HG02678 (cell line): Measurements from ENCODE around the gene SERPINE1.

Experiments used
- ATAC-seq: cut with Tn5 transposase; IDR thresholded peaks from one replicate; pipeline ENCODE4 v1.9.1; 2021; ENCODE audit warnings: mild to moderate bottlenecking, moderate library complexity; ENCODE audit not compliant: unreplicated experiment

Gene SERPINE1

DNA sequence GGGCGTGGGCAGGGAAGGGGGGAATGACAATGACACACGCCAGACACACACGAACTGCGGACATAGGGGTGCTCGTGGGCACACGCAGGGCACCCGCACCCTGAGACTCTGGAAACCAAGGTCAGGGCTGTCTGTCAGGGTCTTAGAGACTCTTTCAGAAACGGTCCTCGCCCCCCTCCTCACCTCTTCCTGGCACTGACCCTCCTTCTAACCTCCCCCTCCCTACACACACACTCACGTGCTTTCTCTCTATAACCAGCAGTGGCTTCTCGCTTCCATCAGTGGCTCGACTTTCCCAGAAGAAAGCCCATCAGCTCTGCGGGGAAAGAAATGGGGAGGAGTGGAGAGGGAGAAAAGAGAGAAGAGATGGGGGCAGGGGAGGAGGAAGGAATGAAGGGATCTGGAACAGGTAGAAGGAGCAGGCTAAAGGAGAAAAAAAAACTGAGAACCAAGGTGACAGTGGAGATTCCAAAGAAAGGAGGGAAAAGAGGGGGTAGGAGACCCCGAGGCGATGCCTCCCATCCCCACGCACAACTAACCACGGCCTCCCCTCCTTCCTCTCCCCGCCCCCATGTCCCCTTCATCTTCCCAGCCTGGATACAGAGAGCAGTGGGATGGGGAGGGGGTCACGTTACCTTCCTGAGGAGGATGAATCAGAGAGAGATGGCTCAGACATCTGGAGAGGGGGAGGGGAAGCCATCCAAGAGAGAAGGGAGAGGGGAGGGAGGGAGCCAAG, 40.2 kb downstream of the SERPINE1 start:
- no peak for ATAC-seq

DNA sequence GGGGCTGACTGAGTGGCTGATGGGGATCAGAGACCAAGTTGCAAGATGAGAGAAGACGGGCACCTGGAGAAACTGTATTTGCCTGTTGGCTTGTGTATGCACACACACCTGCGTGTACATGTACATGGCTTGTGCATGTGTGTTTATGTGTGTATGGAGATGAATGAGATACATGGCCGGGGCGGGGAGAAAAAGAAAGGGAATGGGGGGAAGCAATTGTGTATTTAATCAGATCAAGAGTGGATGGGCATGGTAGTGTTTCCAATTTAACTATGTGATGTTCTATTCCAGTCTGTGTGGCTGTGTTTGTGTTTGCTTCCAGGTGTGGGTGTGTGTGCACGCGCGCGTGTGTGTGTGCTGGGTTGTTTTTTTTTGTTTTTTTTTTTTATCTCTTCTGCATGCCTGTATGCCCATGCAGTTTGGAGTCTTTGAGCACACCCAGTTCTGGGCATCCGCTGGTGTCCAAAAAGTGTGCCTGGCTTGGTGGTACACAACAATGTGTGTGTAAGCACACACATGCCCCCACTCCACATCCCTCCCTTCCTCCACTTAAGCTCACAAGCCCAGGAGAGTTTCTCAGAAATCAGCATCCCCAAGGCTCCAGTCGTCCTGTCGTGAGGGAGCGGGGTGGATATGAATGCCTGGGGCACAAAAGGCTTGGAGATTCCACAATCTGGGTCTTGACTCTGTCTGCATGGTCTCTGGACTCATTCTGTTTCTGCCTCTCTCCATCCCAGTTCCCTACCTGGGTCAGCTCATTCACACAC, 40.9 kb downstream of the SERPINE1 start:
- ATAC-seq, result no peak

- ATAC-seq, result no peak
Observed at GRCh38 chr7:101168412-101169049, 41.6 kb downstream of the SERPINE1 start.

GRCh38 chr7:101169110-101169837, 42.4 kb downstream of the SERPINE1 start:
- no peak for ATAC-seq

GRCh38 chr7:101169838-101170551, 43.1 kb downstream of the SERPINE1 start:
- peak; percentile 39 for ATAC-seq

GRCh38 chr7:101170617-101171441, 43.9 kb downstream of the SERPINE1 start:
- no peak for ATAC-seq

DNA sequence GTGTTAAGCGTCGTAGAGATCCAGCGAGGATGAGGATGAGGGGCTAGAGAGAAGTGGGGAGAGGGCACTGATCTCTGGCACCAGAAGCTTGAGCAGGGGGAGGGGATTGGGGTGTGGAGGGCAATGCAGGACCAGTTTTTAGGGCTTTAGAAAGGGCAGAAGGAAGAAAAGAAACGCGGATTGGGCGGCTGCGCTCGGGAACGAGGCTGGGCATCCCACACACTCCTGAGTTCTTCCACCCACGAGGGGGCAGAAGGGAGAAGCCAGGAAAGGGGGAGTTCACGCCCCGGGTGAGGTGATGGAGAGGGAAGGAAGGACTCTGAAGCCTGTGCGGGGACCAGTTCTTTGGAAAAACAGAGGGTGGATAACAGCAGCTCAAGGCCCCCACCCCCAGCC, 44.5 kb downstream of the SERPINE1 start:
- ATAC-seq, result no peak

DNA sequence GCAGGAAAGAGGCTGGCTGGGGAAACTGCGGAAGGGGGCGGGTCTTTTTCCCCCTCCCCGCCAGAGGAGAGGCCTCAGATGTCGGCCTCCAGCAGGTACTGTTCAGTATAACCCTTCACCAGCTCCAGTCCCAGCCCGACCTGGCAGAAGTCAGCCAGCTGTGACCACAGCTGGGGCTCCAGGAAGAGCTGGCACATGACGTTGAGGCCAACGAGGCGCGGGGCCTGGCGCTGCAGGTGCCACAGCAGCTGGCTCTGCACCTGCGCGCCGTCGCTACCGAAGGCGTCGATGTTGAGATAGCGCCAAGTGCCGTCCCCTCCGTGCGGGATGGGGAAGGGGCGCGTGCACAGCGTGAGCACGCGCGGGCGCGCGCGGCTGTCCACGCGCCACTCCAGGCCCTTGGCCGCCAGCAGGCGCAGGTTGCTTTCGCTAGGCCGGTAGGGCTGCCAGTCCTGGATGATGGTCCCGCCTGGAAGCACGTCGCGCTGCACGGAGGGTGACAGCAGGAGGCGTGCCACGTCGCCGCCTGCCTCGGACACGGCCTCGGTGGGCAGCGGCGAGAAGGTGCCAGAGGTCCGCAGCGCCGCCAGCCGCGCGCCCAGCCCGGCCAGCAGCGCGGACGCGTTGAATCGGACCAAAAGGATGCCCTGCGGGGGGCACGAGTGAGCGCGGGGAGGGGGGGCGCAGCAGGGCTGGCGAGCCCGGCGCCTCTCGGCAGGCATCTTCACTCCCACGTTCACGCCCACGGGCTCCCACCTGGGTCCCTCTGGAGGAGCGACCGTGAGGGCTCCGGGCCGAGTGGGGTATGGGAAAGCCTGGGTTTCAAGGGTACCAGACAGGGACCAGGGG, 45.3 kb downstream of the SERPINE1 start:
- ATAC-seq, result no peak

DNA sequence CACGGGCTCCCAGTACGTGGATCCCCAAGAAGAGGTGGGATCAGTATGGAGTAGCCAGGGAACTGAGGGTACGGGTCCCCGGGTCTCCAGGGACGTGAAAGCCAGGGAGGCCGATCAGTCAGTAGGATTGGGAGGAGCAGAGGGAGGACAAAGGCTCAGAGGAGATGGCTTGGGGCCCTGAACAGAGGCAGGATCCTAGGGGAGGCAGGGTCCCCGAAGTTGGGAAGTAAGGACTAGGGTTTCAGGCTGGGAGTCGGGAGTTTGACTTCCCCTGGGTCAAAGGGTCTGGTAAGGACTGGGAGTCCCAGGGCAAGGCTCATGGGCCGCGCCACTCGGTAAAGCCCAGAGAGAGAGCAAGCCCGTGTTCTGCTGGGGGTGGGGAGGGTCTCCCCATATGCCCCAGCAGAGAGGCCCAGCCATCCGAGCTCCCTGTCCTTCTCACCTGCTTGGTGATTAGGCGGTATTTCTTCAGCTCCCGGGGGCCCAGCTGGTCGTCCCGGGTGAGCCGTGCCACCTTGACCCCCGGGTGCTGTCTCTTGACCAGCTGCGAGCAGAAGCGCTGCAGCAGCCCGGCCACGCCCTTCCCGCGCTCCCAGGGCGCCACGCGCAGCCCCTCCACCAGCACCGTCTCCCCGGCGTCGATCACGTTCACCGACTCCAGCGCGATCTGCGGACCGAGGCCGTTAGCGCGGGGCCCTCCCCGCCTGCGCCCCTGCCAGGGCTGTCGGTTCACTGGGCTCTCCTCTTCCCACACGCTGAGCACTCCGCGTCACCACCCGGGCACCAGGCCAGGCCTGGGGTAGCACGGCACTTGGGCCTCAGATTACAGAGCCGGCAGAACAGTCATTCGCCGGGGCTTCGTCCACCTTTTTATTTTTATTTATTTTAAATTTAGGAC, 46.2 kb downstream of the SERPINE1 start:
- no peak for ATAC-seq

DNA sequence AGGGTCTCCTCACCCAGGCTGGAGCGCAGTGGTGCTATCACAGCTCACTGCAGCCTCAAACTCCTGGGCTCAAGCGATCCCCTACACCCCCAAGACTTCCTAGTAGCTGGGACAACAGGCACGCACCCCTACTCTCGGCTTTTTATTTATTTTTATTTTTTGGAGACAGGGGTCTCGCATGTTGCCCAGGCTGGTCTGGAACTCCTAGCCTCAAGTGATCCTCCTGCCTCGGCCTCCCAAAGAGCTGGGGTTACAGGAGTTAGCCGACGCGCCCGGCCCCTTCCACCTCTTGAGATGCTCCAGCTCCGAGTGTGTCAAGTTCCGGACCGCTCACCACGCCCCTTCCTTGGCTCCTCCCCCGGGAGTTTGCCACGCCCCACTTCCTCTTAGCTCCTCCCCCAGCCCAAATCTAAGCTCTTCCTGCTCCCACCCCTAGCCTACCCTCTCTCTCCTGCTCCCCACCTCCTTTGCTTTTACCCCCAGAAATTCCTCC, 46.9 kb downstream of the SERPINE1 start:
- no peak for ATAC-seq

DNA sequence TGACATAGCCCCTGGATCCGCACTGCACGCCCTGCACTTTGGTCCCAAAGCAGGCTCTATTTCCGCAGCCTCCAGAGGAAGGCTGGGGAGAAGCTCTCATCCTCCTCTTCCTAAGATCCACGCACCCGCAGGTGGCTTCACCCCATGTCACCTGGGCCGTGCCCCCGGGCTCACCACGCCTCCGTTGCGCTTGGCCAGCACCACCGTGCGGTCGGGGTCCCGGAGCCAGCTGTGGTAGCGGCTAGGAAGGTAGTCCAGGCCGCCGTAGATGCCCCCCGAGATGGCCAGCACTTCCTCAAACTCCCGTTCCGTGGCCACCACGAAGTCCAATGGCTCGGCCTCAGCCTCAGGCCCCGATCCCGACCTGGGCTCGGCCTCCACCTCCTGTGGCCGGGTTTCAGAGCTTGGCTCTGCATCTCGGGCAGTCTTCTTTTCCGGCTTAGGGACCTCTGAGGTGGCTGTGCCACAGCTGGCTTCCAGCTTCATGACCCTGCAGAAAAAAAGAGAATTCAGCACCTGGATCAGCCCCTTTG, 47.5 kb downstream of the SERPINE1 start:
- no peak for ATAC-seq

DNA sequence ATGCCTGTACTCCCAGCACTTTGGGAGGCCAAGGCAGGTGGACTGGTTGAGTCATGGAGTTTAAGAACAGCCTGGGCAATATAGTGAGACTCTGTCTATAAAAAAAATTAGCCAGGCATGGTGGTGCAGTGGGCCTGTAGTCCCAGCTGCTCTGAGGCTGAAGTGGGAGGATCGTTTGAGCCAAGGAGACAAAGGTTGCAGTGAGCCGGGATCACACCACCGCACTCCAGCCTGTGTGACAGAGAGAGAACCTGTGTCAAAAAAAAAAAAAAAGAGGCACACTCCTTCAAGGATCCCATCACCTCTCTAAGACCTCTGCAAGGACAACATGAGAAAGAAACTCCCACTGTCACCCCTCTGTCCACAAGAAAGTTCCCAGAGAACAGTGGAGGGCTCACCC, 48.8 kb downstream of the SERPINE1 start:
- no peak for ATAC-seq

- ATAC-seq, result no peak
Observed at GRCh38 chr7:101177644-101178043, 50.7 kb downstream of the SERPINE1 start.

DNA sequence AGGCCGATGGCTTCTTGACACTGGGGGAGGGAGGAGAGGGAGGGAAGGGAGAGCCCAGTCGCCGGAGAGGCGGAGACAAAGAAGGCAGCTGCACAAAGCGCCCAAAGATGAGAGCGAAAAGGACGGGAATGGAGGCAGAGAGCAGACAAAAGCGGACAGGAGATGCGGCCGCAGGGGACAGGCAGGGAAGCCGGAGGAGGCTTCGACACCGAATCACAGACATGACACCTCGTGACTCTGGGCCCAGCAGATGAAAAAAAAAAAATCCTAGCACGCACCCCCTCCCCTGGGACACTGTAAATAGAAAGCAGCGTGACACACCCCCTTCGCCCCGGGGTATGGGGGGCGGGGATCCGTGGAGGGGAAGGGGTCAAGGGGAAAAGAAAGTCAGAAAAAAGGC, 52.2 kb downstream of the SERPINE1 start:
- no peak for ATAC-seq

DNA sequence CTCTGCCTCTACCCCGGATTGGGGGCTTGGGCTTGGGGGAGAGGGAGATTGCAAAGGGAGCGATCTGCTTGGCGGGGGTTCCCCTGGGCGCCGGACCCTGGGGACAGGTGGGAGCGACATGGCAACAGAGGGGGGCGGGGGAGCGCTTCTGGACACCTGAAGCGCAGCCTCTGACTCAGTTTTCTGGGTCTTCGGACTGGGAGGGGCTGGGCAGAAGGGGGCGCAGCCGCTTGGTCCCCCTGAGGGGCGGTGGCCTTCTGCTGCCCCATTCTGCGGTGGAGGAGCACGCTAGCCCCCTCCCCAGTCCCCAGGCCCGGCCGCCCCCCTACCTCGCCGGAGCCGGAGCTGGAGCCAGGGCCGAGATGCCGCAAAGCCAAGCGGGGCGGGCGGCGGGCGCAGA, 52.8 kb downstream of the SERPINE1 start:
- no peak for ATAC-seq

- no peak for ATAC-seq
Observed at GRCh38 chr7:101180130-101180755, 53.3 kb downstream of the SERPINE1 start, which contains the start of gene NAT16. TSS of gene NAT16 (minus strand) at chr7:101180293. CDS start at chr7:101174807, 5,486 bp downstream.
